ENCODE results near the gene CTSF. TPM values are rescaled to one million over a fixed set of nuclear protein-coding genes. Genes with fewer than 3 reads are reported as not detected.
"Not testable (repeated sequence)": the region's sequence is repeated elsewhere in the genome, so short reads cannot be mapped to it uniquely, and the experiment has no call there.

CTSF gene
- total RNA-seq, 1 experiment from 2014 or later, result 11.8 TPM

GRCh38 chr11:66589996-66590675 is 21.7 kb upstream of the CTSF start:
- ChIA-PET POLR2A (interaction anchor here (1.1 to 1.7 kb wide), 3 partner anchors 10 to 27 kb away, joined by 3 to 6 read pairs (median 3); partner anchors contain the start of gene RBM14), CTCF (interaction anchor here (0.5 to 1.6 kb wide), 6 partner anchors 9 to 102 kb away, joined by 3 to 8 read pairs (median 5); no protein-coding TSS in a partner anchor)
- Mint-ChIP-seq H3K27me3 (ENCODE audit: insufficient read depth, unreplicated experiment) (no peaks in the 10 kb centered on the region), H3K9me3 (ENCODE audit: unreplicated experiment) (no peaks in the 10 kb centered on the region), H3K36me3 (ENCODE audit: insufficient read depth, unreplicated experiment) (no peaks in the 10 kb centered on the region), H3K4me3 (ENCODE audit: unreplicated experiment) (no peak overlapping the region), H3K4me1 (ENCODE audit: insufficient read depth, unreplicated experiment) (peaks cover 5% of the 10 kb centered on the region), H3K27ac (ENCODE audit: low read depth, unreplicated experiment) (no peak overlapping the region)
- intact Hi-C loops (cut with micrococcal nuclease), result no loop called here
- no TSS peak for BruUV-seq (replicated peaks)
- TF ChIP-seq, protein P1, sequence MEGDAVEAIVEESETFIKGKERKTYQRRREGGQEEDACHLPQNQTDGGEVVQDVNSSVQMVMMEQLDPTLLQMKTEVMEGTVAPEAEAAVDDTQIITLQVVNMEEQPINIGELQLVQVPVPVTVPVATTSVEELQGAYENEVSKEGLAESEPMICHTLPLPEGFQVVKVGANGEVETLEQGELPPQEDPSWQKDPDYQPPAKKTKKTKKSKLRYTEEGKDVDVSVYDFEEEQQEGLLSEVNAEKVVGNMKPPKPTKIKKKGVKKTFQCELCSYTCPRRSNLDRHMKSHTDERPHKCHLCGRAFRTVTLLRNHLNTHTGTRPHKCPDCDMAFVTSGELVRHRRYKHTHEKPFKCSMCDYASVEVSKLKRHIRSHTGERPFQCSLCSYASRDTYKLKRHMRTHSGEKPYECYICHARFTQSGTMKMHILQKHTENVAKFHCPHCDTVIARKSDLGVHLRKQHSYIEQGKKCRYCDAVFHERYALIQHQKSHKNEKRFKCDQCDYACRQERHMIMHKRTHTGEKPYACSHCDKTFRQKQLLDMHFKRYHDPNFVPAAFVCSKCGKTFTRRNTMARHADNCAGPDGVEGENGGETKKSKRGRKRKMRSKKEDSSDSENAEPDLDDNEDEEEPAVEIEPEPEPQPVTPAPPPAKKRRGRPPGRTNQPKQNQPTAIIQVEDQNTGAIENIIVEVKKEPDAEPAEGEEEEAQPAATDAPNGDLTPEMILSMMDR (IDR thresholded peaks at IDR 0.05; ENCODE audit: unreplicated experiment), result no peak
- no peak for DNase-seq (ENCODE audit: unreplicated experiment)

GRCh38 chr11:66589315-66589714 is 20.9 kb upstream of the CTSF start:
- intact Hi-C loops (cut with micrococcal nuclease); H3K4me3 Mint-ChIP-seq (ENCODE audit: unreplicated experiment); H3K36me3 Mint-ChIP-seq (ENCODE audit: insufficient read depth, unreplicated experiment); DNase-seq (ENCODE audit: unreplicated experiment); BruUV-seq (replicated peaks); H3K9me3 Mint-ChIP-seq (ENCODE audit: unreplicated experiment); H3K27ac Mint-ChIP-seq (ENCODE audit: low read depth, unreplicated experiment); H3K27me3 Mint-ChIP-seq (ENCODE audit: insufficient read depth, unreplicated experiment); H3K4me1 Mint-ChIP-seq (ENCODE audit: insufficient read depth, unreplicated experiment): not testable (repeated sequence)
- CTCF ChIA-PET, result interaction anchor here (1.0 kb wide), 3 partner anchors 10 to 40 kb away, joined by 4 to 8 read pairs (median 5); no protein-coding TSS in a partner anchor
- POLR2A ChIA-PET, result interaction anchor here (1.1 kb wide), 1 partner anchor 9 kb away, joined by 3 read pairs; no protein-coding TSS in a partner anchor

DNA sequence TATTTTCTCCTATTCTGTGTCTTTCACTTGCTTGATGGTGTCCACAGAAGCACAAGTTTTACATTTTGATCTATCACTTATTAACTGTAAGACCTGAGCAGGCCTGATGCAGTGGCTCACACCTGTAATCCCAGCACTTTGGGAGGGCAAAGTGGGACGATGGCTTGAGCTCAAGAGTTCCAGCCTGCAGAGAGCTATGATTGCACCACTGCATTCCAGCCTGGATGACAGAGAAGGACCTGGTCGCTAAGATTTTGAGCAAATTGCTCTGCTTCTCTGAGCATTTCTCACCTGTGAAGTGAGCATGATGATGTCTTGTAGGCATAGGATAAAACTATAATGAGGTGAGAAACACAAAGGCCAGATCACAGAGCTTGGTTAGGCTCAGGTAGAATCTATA is 17.7 kb upstream of the CTSF start:
- peaks cover 7% of the 10 kb centered on the region for H3K9me3 Mint-ChIP-seq (ENCODE audit: unreplicated experiment)
- POLR2A ChIA-PET, result interaction anchor here (0.8 kb wide), 1 partner anchor 18 kb away, joined by 3 read pairs; the partner anchor contains the start of gene CTSF
- no peak overlapping the region for H3K4me3 Mint-ChIP-seq (ENCODE audit: unreplicated experiment)
- BruUV-seq (replicated peaks), result no TSS peak
- intact Hi-C loops (cut with micrococcal nuclease), result no loop called here
- no peaks in the 10 kb centered on the region for H3K27me3 Mint-ChIP-seq (ENCODE audit: insufficient read depth, unreplicated experiment)
- no peaks in the 10 kb centered on the region for H3K4me1 Mint-ChIP-seq (ENCODE audit: insufficient read depth, unreplicated experiment)
- no peaks in the 10 kb centered on the region for H3K36me3 Mint-ChIP-seq (ENCODE audit: insufficient read depth, unreplicated experiment)
- TF ChIP-seq, protein P1 (IDR thresholded peaks at IDR 0.05; ENCODE audit: unreplicated experiment), result no peak
- no peak overlapping the region for H3K27ac Mint-ChIP-seq (ENCODE audit: low read depth, unreplicated experiment)
- CTCF ChIA-PET, result no interaction called here
- DNase-seq (ENCODE audit: unreplicated experiment), result no peak

GRCh38 chr11:66585447-66585846 is 17.0 kb upstream of the CTSF start:
- BruUV-seq (replicated peaks); H3K36me3 Mint-ChIP-seq (ENCODE audit: insufficient read depth, unreplicated experiment); H3K9me3 Mint-ChIP-seq (ENCODE audit: unreplicated experiment); H3K4me3 Mint-ChIP-seq (ENCODE audit: unreplicated experiment); H3K27ac Mint-ChIP-seq (ENCODE audit: low read depth, unreplicated experiment); H3K27me3 Mint-ChIP-seq (ENCODE audit: insufficient read depth, unreplicated experiment); H3K4me1 Mint-ChIP-seq (ENCODE audit: insufficient read depth, unreplicated experiment); DNase-seq (ENCODE audit: unreplicated experiment); intact Hi-C loops (cut with micrococcal nuclease): not testable (repeated sequence)
- CTCF ChIA-PET, result interaction anchor here (0.6 kb wide), 1 partner anchor 297 kb away, joined by 3 read pairs; no protein-coding TSS in a partner anchor
- POLR2A ChIA-PET, result interaction anchor here (0.8 kb wide), 1 partner anchor 17 kb away, joined by 3 read pairs; the partner anchor contains the start of gene CTSF

- H3K4me1 Mint-ChIP-seq (ENCODE audit: insufficient read depth, unreplicated experiment); H3K27ac Mint-ChIP-seq (ENCODE audit: low read depth, unreplicated experiment); H3K27me3 Mint-ChIP-seq (ENCODE audit: insufficient read depth, unreplicated experiment); H3K36me3 Mint-ChIP-seq (ENCODE audit: insufficient read depth, unreplicated experiment); H3K9me3 Mint-ChIP-seq (ENCODE audit: unreplicated experiment); H3K4me3 Mint-ChIP-seq (ENCODE audit: unreplicated experiment); DNase-seq (ENCODE audit: unreplicated experiment); BruUV-seq (replicated peaks); CTCF ChIA-PET; intact Hi-C loops (cut with micrococcal nuclease): not testable (repeated sequence)
- POLR2A ChIA-PET, result interaction anchor here (0.8 kb wide), 1 partner anchor 37 kb away, joined by 3 read pairs; the partner anchor contains the start of gene ZDHHC24
Observed at GRCh38 chr11:66582565-66583147, 14.2 kb upstream of the CTSF start.

Measured in MCF 10A (cell line).